GM18505 (cell line): ENCODE data around the gene OR10Z1.

Source experiments
- ATAC-seq: cut with Tn5 transposase; IDR thresholded peaks from one replicate; pipeline ENCODE4 v1.9.1; 2021; ENCODE audit not compliant: unreplicated experiment
- POLR2A ChIP-seq: IDR thresholded peaks from 4 replicates; pipeline ENCODE4 v1.6.1; 2011; ENCODE audit warnings: borderline replicate concordance; ENCODE audit not compliant: insufficient read depth, insufficient read length; ENCODE audit errors: extremely low read depth

OR10Z1 gene

GRCh38 chr1:158638904-158639303 is 33.8 kb downstream of the OR10Z1 start:
- no peak for ATAC-seq

GRCh38 chr1:158644449-158644848 is 39.4 kb downstream of the OR10Z1 start:
- no peak for TF ChIP-seq POLR2A

More at GRCh38 chr1:158638904-158639303, 33.8 kb downstream of the OR10Z1 start:
- TF ChIP-seq POLR2A: no peak

GRCh38 chr1:158646465-158646864 is 41.4 kb downstream of the OR10Z1 start:
- no peak for TF ChIP-seq POLR2A
- ATAC-seq: no peak

More at GRCh38 chr1:158644449-158644848, 39.4 kb downstream of the OR10Z1 start:
- no peak for ATAC-seq

- no peak for TF ChIP-seq POLR2A
- ATAC-seq: no peak
Measured at GRCh38 chr1:158649052-158649451, 44.0 kb downstream of the OR10Z1 start.

GRCh38 chr1:158652721-158653334 is 47.8 kb downstream of the OR10Z1 start:
- no peak for TF ChIP-seq POLR2A

GRCh38 chr1:158654086-158654485 is 49.0 kb downstream of the OR10Z1 start:
- no peak for TF ChIP-seq POLR2A
- no peak for ATAC-seq

More at GRCh38 chr1:158652721-158653334, 47.8 kb downstream of the OR10Z1 start:
- ATAC-seq: no peak

- no peak for ATAC-seq
- no peak for TF ChIP-seq POLR2A
Measured at GRCh38 chr1:158654571-158654970, 49.5 kb downstream of the OR10Z1 start.
